Motor neuron (in vitro differentiated cells): Measurements from ENCODE around the gene SLC7A4. TPM values are rescaled to one million over a fixed set of nuclear protein-coding genes. Genes with fewer than 3 reads are reported as not detected.

Experiments used
- ATAC-seq, 8 experiments: fragments of 200-7000 bp; cut with Tn5 transposase; replicated peaks in 6 of 8; 2 replicates each; pipeline ENCODE4 v1.8.0; 2021; ENCODE audit warnings: mild to moderate bottlenecking in 8 of 8, moderate library complexity in 8 of 8
- H3K27ac ChIP-seq, 2 donors: fragments of 250-450 bp; sonication (Bioruptor Pico); 2 replicates each; pipeline ENCODE4 v1.9.0; 2021; ENCODE audit warnings: antibody characterized with exemption in 2 of 2, mild to moderate bottlenecking in 2 of 2, moderate library complexity in 1 of 2
- H3K4me1 ChIP-seq, 2 donors: fragments of 250-450 bp; sonication (Bioruptor Pico); replicated peaks in 1 of 2; 2 replicates each; pipeline ENCODE4 v1.6.1; 2021; ENCODE audit warnings: antibody characterized with exemption in 2 of 2, mild to moderate bottlenecking in 2 of 2, moderate library complexity in 1 of 2
- H3K4me3 ChIP-seq, 5 donors: fragments of 250-450 bp; sonication (Bioruptor Pico); 2 replicates each; pipeline ENCODE4 v1.9.0; 2021; ENCODE audit warnings: antibody characterized with exemption in 5 of 5, mild to moderate bottlenecking in 5 of 5, moderate library complexity in 4 of 5
- WGBS, 10 experiments: fragments of 450-650 bp; shearing (Covaris generic); methylation state at CpG; one replicate each; pipeline ENCODE4 v1.0.0; 2022; 5-methylcytosine and 5-hydroxymethylcytosine counted together
- in situ Hi-C, 9 experiments: fragments of 400-800 bp; cut with MboI; loops; one replicate each; pipeline ENCODE4 v1.15.0; 2021; ENCODE audit warnings: low sequenced_read_pairs in 9 of 9, low pct_unique_long_range_greater_than_20kb in 2 of 9; ENCODE audit not compliant: unreplicated experiment in 9 of 9
- total RNA-seq, 8 experiments: library from RNA; unstranded; fragments of 300-600 nt; gene quantifications; 2 replicates each; pipeline versions ENCODE4 v1.2.3 to v1.2.4, GENCODE V29; 2022

SLC7A4 gene
- total RNA-seq, 8 experiments from 2014 or later: 0.15 to 1.5 (median 0.42) TPM

- H3K4me1 ChIP-seq: peaks cover 23% of the 10 kb centered on the region in 2 donors
- no peak overlapping the region for H3K4me3 ChIP-seq
- WGBS, 10 experiments: 50 to 100% (median 90%) methylated on average over 1 to 2 of the region's 15 CpGs; no CpG with 5 or more reads in 4 of the 10 experiments
- H3K27ac ChIP-seq: no peak overlapping the region
- in situ Hi-C loops: no loop called here
- no peak for ATAC-seq
Measured at GRCh38 chr22:21030032-21030431, 2.3 kb downstream of the SLC7A4 start.

GRCh38 chr22:21029486-21030025, 2.8 kb downstream of the SLC7A4 start:
- no peak for ATAC-seq
- Histone ChIP-seq H3K4me3 (no peak overlapping the region), H3K27ac (no peak overlapping the region), H3K4me1 (peaks cover 23% of the 10 kb centered on the region in 2 donors)
- 54 to 100% (median 85%) methylated on average over 1 to 6 of the region's 12 CpGs; no CpG with 5 or more reads in 4 of the 10 experiments for WGBS, 10 experiments
- in situ Hi-C loops: loop anchor here in 1 of 9 experiments (10.0 kb wide), 1 partner anchor 55 kb away; no protein-coding TSS in a partner anchor

- 60 to 100% (median 80%) methylated on average over 1 to 3 of the region's 13 CpGs; no CpG with 5 or more reads in 5 of the 10 experiments for WGBS, 10 experiments
- in situ Hi-C loops: loop anchor here in 1 of 9 experiments (10.0 kb wide), 1 partner anchor 56 kb away; no protein-coding TSS in a partner anchor
- H3K27ac ChIP-seq: peak overlapping the region in 1 of 2 donors; percentile 12
- ATAC-seq: no peak
- H3K4me1 ChIP-seq: peaks cover 23% of the 10 kb centered on the region in 2 donors
- H3K4me3 ChIP-seq: no peak overlapping the region
Measured at GRCh38 chr22:21028277-21029251, 3.8 kb downstream of the SLC7A4 start.

- Histone ChIP-seq H3K27ac (no peak overlapping the region), H3K4me1 (peaks cover 13 to 16% of the 10 kb centered on the region in 2 donors), H3K4me3 (no peak overlapping the region)
- ATAC-seq: peak in 3 of 8 experiments; percentile 38 to 78 (median 62)
- 100% methylated on average over 1 to 2 of the region's 14 CpGs; no CpG with 5 or more reads in 8 of the 10 experiments for WGBS, 10 experiments
- in situ Hi-C loops: loop anchor here in 1 of 9 experiments (10.0 kb wide), 1 partner anchor 58 kb away; no protein-coding TSS in a partner anchor
Measured at GRCh38 chr22:21026783-21027692, 5.3 kb downstream of the SLC7A4 start.

GRCh38 chr22:21025763-21026755, 6.3 kb downstream of the SLC7A4 start:
- in situ Hi-C loops: loop anchor here in 1 of 9 experiments (10.0 kb wide), 1 partner anchor 59 kb away; no protein-coding TSS in a partner anchor
- Histone ChIP-seq H3K27ac (no peak overlapping the region), H3K4me1 (peaks cover 4 to 8% of the 10 kb centered on the region in 2 donors), H3K4me3 (no peak overlapping the region)
- 70 to 100% (median 87%) methylated on average over 2 to 8 of the region's 27 CpGs; no CpG with 5 or more reads in 4 of the 10 experiments for WGBS, 10 experiments
- peak in 1 of 8 experiments; percentile 4 for ATAC-seq

- 20 to 93% (median 53%) methylated on average over 1 to 4 of the region's 8 CpGs; no CpG with 5 or more reads in 5 of the 10 experiments for WGBS, 10 experiments
- ATAC-seq: no peak
- in situ Hi-C loops: loop anchor here in 1 of 9 experiments (10.0 kb wide), 1 partner anchor 60 kb away; no protein-coding TSS in a partner anchor
- peak overlapping the region in 1 of 2 donors; percentile 51 for H3K27ac ChIP-seq
- H3K4me3 ChIP-seq: no peak overlapping the region
- H3K4me1 ChIP-seq: peaks cover 4 to 8% of the 10 kb centered on the region in 2 donors
Measured at GRCh38 chr22:21025266-21025665, 7.1 kb downstream of the SLC7A4 start.

GRCh38 chr22:21022955-21023614, 9.3 kb downstream of the SLC7A4 start:
- no peak overlapping the region for H3K4me3 ChIP-seq
- WGBS, 10 experiments: 60 to 89% (median 80%) methylated on average over 1 to 5 of the region's 13 CpGs; no CpG with 5 or more reads in 5 of the 10 experiments
- no peak for ATAC-seq
- peak overlapping the region in 1 of 2 donors; percentile 31 for H3K27ac ChIP-seq
- H3K4me1 ChIP-seq: no peaks in the 10 kb centered on the region
- in situ Hi-C loops: loop anchor here in 3 of 9 experiments (10.0 to 25.0 kb wide), 3 partner anchors 62 to 111 kb away; partner anchors contain the start of gene CRKL (in 1 of the 3)

GRCh38 chr22:21022507-21022906, 9.9 kb downstream of the SLC7A4 start:
- in situ Hi-C loops: loop anchor here in 3 of 9 experiments (10.0 to 25.0 kb wide), 3 partner anchors 62 to 110 kb away; partner anchors contain the start of gene CRKL (in 1 of the 3)
- Histone ChIP-seq H3K4me3 (no peak overlapping the region), H3K4me1 (no peaks in the 10 kb centered on the region), H3K27ac (peak overlapping the region in 1 of 2 donors; percentile 31)
- 91% methylated on average over 6 of the region's 10 CpGs; no CpG with 5 or more reads in 9 of the 10 experiments for WGBS, 10 experiments
- ATAC-seq: no peak

- Histone ChIP-seq H3K27ac (peak overlapping the region in 1 of 2 donors; percentile 59), H3K4me3 (no peak overlapping the region), H3K4me1 (peaks cover 10 to 15% of the 10 kb centered on the region in 2 donors)
- in situ Hi-C loops: loop anchor here in 3 of 9 experiments (10.0 to 25.0 kb wide), 3 partner anchors 64 to 109 kb away; partner anchors contain the start of gene CRKL (in 1 of the 3)
- WGBS, 10 experiments: 29 to 81% (median 65%) methylated on average over 1 to 6 of the region's 7 CpGs; no CpG with 5 or more reads in 2 of the 10 experiments
- ATAC-seq: peak in 5 of 8 experiments; percentile 23 to 70 (median 38)
Measured at GRCh38 chr22:21020802-21021429, 11.4 kb downstream of the SLC7A4 start.

GRCh38 chr22:21018314-21018713, 14.0 kb downstream of the SLC7A4 start:
- Histone ChIP-seq H3K27ac (no peak overlapping the region), H3K4me3 (no peak overlapping the region), H3K4me1 (peaks cover 27 to 34% of the 10 kb centered on the region in 2 donors)
- in situ Hi-C loops: loop anchor here in 2 of 9 experiments (25.0 kb wide), 2 partner anchors 94 to 106 kb away; partner anchors contain the start of gene CRKL (in 1 of the 2)
- WGBS, 10 experiments: 80 to 100% (median 100%) methylated on average over 1 to 3 of the region's 4 CpGs; no CpG with 5 or more reads in 5 of the 10 experiments
- no peak for ATAC-seq
